GM19397 (cell line): ENCODE measurements around the gene HTT.

Source experiments
- ATAC-seq: cut with Tn5 transposase; IDR thresholded peaks from one replicate; pipeline ENCODE4 v1.9.1; 2021; ENCODE audit warnings: mild to moderate bottlenecking, moderate library complexity; ENCODE audit not compliant: unreplicated experiment

HTT gene

DNA sequence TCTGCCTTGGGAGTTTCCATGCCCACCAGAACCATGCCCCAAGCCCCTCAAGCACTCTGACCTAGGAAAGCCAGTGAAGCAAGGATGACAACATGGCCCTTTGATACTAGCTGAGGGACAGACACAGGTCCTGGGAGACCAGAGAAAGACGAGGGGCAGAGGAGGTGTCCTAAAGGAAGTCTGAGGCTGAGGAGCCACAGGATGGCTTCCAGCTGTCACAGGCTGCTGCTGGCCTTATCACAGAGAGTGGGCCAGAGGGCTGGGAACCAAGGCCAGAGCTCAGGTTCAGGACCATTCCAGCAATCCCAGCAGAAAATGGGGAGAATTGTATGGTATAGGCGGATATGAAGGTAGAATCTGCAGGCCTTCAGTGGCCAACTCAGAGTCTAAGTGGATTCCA is 142.8 kb downstream of the HTT start:
- ATAC-seq: no peak

- no peak for ATAC-seq
Measured at GRCh38 chr4:3217771-3218170, 143.3 kb downstream of the HTT start.

DNA sequence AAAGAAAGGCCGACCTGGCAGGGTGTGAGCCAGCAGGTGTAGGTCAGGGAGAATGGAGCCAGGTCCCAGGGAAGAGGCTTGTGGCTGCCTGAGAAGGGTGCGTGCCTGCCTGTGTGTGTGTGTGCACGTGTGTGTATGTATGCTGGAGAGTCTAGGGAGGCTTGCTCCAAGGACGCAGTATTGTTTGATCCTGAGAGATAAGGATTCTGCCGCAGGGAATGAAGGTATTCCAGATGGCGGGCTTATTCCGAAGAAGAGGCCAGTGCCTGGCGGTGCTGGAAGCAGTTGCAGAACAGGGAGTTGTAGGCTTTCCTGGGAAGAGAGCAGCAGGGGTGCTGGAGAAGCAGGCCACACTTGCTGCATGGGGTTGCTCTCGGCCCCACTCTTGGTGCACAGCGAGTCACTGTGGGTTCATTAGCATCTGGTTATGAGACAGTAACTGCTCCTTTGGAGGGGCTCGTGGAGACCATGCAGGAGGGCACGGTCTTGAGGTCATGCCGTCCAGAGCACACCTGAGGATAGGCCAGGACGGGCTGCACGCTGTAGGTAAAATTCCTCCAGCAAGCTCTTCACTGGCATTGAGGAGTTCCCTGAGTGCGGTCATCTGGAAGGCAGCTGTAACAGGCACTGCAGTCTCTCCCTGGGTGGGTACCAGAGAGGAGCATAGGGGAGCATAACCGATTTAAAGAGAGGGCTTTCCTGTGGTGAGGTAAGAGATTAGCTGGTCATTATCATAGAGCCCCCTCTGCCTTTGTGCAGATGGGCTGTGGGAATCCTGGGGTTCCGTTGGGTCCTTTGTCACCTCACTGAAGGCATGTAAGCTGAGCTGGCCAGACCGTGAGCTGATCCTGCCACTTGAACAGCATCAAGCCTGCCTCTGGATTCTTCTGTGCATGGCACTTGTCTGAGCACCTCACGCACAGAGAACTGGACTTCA is 144.6 kb downstream of the HTT start:
- ATAC-seq: no peak

DNA sequence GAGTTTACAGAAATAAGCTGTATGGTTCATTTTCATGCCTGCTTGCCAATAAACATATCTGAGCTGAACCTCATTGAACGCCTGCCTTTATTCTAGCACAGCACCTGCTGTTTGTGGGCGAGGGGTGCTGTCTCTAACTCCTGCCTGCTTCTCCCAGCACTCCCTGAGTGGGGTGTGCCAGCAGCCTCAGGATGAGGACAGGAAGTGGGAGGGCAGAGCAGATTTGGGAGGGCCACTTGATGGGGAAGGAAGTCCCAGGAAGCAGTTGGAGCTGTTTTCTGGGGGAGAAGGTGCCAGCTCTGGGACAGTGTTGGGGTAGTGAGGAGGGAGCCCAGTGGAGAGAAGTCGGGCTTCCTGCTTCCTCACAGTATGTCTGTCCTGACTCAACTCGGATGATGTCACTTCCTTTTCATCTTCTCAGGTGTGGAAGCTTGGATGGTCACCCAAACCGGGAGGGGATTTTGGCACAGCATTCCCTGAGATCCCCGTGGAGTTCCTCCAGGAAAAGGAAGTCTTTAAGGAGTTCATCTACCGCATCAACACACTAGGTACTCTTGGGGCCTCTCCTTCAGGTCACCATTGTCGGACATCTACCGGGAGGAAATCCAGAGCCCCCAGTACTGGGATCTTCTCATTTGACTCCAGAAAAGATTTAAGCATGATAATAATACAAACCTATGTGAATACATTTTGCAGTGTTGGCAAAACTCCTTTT is 145.4 kb downstream of the HTT start:
- no peak for ATAC-seq

DNA sequence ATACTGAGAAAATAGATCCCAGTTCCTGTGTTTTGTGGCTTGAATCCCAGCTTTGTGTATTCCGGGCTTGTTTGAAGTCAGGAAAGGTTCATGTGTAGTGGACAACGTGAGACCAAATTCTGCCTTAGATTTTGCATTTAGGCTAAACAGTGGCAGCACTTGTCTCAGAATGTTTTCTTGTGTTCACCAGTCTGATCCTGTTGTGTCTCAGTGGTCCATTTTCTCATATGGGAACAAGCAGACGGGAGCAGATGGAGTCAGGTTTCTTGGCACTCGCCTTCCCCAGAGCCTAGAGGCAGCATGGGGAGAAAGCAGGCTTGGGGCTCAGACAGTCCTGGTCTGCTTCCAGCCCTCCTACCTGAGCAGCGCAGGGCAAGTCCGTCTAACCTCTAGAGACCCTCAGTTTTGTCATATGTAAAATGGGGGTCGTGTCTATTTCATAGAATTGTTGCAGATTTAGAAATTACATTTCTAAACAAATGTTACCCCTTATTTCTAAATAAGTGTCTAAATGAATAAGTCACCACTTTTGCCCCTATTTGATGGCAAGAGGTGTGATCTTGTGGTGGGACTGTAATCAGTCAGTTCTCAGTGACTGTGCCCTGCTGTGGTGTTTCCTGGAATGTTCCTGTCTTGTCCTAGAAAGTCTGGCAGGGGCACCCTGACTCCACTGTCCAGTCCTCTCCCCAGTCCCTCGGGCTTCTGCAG is 146.1 kb downstream of the HTT start:
- no peak for ATAC-seq

GRCh38 chr4:3221184-3221494 is 146.7 kb downstream of the HTT start:
- no peak for ATAC-seq

DNA sequence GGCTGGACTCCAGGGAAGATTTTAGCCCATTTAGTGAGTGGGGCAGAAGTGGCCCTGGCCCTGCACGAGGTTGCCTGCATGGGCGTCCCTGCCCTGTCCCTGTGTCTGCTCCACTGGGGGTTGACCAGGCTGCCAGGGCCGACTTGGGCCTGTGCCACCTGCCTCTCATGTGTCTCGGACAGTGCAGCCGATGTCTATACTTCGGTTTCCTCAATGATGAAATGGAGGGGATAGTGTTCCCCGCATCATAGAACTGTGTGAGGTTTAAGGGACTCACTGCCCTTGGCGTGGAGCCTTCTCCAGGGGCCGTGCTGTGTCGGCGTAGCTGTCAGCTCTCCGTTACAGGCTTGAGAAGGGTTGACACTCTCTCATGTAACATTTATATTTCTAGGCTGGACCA is 147.5 kb downstream of the HTT start:
- ATAC-seq: no peak

DNA sequence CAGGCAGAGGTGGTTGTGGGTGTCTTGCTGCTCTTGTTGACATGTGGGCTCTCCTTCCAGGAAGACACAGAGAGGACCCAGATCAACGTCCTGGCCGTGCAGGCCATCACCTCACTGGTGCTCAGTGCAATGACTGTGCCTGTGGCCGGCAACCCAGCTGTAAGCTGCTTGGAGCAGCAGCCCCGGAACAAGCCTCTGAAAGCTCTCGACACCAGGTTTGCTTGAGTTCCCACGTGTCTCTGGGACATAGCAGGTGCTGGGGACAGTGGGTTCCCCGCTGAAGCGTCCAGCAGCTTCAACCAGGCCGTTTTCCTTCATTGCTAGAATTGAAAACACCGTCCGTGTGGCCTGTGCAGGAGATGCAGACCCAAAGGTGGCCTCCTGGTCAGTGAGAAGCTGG is 148.9 kb downstream of the HTT start:
- no peak for ATAC-seq

DNA sequence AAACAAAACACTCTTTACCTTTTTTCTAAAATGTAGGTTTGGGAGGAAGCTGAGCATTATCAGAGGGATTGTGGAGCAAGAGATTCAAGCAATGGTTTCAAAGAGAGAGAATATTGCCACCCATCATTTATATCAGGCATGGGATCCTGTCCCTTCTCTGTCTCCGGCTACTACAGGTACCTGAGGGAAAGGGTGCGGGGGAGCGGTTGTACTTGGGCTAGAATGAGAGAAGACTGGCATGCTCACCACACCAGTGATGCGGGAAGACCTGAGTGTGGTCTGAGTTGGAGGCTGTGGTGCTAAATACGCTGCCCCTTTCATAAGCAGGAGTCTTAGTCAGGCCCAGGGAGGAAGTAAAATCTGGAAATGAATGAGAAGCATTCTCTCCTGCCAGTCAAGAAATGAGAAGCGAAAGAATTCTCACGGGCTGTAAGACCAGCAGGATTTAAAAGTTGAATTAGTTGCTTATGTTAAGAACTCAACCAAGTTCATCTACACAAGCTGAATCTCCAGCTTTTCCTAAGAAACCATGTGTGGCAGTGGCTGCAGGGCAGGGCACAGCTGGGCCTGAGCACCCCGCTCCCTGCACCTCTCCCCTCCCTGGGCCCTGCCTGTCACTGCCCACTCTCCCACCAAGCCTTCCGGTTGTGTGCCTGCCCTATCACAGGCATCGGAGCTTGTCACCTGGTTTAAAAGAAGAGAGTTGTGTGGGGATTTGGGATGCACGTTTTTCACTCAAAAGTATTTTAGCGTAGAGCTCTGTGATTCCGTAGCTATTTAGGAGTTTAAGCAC is 149.7 kb downstream of the HTT start:
- no peak for ATAC-seq

GRCh38 chr4:3225071-3225850 is 150.8 kb downstream of the HTT start:
- ATAC-seq: no peak

DNA sequence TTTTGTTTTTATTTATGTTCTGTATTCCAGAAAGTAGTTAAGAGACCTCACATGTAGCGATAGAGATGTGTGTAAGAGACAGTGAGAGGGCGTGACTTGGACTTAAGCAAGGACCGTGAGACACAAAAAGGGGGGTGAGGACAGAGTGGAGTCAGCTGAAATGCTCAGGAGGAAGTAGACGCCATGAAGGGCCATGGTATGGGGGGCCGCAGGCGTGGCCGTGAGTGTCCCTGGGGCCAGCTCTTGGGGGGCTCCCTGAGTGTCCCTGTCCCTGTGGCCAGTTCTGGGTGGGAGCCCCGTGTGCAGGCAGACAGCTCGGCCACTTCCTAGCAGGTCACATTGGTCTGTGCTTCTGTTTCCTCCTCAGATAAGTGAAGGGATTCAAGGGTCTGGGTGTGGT is 151.5 kb downstream of the HTT start:
- ATAC-seq: no peak

DNA sequence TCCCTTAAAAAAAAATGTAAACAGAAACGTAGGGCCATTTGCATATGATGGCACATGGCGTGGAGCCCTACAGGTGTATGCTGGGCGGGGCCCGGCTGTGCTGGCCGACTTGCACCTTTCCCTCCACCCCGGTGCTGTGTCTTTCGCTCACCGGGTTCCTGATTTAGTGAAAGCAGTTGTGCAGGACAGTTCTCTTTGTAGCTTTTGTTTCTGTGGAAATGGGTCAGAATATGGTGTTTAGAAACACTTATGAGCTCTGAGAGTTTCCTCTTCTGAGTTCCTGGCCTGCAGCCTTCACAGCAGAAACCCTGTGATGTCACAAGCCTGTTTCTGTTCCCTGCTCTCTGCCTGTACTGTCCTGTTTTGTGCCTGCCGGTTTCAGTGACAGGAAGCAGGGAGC is 152.0 kb downstream of the HTT start:
- no peak for ATAC-seq

- ATAC-seq: no peak
Measured at GRCh38 chr4:3226944-3227343, 152.5 kb downstream of the HTT start.

GRCh38 chr4:3227878-3228675 is 153.6 kb downstream of the HTT start:
- no peak for ATAC-seq

GRCh38 chr4:3228881-3229280 is 154.4 kb downstream of the HTT start:
- no peak for ATAC-seq

DNA sequence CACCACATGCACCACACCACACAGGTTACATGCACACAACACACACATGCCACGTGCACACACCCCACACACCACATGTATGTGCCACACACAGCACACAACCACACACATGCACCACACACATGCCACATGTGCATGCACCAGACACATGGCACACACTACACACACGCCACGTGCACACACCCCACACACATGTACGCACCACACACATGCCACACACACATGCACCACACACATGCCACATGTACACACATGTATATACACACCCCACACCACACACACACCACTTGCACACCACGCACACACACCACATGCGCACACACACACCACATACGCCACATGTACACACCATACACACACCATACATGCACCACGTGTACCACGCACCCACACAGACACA is 154.8 kb downstream of the HTT start:
- no peak for ATAC-seq

DNA sequence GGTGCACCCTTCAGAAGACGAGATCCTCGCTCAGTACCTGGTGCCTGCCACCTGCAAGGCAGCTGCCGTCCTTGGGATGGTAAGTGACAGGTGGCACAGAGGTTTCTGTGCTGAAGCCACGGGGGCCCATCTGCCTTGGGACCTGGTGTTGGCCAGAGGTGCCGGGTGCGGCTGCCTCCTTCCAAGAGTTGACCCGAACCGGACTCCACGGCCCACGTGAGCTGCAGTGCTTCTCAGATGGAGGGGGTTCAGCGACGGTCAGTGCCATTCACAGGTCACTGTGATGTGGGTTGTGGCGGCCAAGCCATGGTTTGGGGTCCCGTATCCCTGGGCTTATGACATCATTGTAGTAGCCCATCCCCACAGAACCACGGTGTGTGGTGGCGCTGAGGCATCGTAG is 155.5 kb downstream of the HTT start:
- no peak for ATAC-seq

DNA sequence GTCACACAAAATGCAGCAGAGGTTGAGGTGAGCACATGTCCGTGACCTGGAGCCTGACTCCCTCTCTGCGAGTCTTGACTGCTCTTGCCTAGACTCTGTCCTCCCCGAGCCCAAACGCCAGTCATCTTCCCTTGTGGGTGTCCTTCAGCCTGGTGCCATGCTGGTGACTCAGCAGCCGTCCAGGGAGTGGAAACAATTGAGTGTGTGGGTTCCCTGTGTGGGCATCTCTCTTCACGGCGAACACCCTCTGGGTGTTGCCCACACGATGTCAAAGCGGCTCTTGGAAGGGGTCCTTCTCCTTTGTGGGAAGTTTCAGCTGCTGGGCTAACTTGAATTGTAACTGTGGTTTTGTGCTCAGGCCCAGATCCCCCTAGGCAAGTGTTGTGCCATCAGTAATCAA is 157.0 kb downstream of the HTT start:
- ATAC-seq: no peak

DNA sequence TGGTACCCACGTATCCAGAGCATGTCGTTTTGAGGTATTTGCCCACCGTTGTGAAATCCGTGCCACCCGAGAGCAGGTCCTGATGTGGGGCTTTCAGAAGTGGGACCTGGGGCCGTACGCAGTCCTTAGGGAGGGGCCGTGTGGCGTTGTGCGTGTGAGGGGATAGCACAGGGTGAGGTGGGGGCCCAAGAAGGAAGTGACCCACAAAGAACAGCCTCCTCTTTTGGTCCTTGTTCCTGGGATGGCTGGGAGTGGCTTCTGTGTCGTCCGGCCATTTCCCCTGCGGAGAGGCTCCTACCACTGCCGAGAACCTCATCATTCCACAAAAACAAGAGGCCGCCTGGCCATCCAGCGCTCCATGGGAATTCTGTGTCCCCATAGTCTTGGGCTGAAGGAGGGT is 157.5 kb downstream of the HTT start:
- ATAC-seq: no peak
